IMR-90 (cell line): ENCODE measurements around the gene DCUN1D3. TPM values are rescaled to one million over a fixed set of nuclear protein-coding genes. Genes with fewer than 3 reads are reported as not detected.

Source experiments
- BHLHE40 ChIP-seq: fragments of 150-350 bp; IDR thresholded peaks from 2 replicates; pipeline ENCODE4 v1.6.1; 2016; ENCODE audit warnings: mild to moderate bottlenecking, low read depth, low read length
- CTCF ChIP-seq: conservative IDR thresholded peaks from 2 replicates; pipeline ENCODE4 v1.5.1; 2012; ENCODE audit warnings: mild to moderate bottlenecking, low read depth, low read length, improper control_type of control experiment
- MXI1 ChIP-seq: IDR thresholded peaks from 2 replicates; pipeline ENCODE4 v1.6.1; 2012; ENCODE audit warnings: low read depth, mild to moderate bottlenecking, low read length, moderate library complexity, borderline replicate concordance
- RAD21 ChIP-seq: IDR thresholded peaks from 2 replicates; pipeline ENCODE4 v1.6.1; 2012; ENCODE audit warnings: low read length, improper control_type of control experiment
- RFX5 ChIP-seq: IDR thresholded peaks from 2 replicates; pipeline ENCODE4 v1.8.0; 2012; ENCODE audit warnings: low read depth, mild to moderate bottlenecking, low read length, moderate library complexity
- polyA plus RNA-seq, 3 experiments: library from polyadenylated mRNA; depleted of rRNA; stranded (reverse); fragments of >200 nt; gene quantifications; 2 replicates each; pipeline ENCODE4 v1.2.3, GENCODE V29; 2012; ENCODE audit warnings: low replicate concordance in 1 of 3
- total RNA-seq: library from RNA; depleted of rRNA; stranded (reverse); fragments of >200 nt; gene quantifications from 2 replicates; pipeline ENCODE4 v1.2.3, GENCODE V29; 2012

DCUN1D3 gene
- total and polyA plus RNA-seq, 2 of the 4 experiments (the other 2 are of a cell fraction) = 8.1 to 42.3 TPM

DNA sequence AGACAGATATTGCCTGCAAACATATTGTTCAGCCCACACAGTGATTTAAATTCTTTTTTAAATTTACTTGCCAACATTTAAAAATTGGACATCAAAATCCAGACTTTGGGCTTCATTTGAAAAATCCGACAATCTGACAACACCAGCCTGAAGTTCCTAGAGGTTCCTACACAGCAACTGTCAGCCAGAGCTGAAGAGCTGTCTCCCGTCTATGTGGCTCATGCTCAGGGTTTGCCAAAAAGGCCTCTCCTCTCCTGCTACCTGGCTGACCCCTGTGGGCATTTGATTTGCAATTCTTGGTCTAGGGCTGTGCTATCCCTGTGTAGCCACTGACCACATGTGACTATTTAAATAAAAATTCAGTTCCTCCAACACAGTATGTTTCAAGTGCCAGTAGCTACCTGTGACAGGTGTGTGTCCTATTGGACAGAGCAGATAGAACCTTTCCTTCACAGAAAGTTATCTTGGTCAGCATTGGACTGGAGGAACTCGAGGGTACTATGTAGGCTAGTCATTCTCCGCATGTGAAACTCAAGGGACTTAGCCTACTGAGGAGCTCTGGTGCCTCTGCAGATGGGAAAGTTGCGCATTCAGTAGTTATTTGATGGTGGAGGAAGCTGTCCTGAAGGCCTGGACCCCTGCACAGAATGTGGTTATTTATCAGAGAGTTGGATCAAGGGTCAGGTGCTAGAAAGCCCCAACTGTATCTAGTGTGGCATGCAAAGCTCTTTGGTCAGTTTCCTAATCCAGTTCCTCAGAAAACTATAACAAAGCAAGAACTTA is 3.1 kb upstream of the DCUN1D3 start (continued):
- TF ChIP-seq RAD21 = no peak
- no peak for TF ChIP-seq CTCF
- TF ChIP-seq BHLHE40 = no peak
- TF ChIP-seq RFX5 = no peak
- no peak for TF ChIP-seq MXI1
